HEK293T (cell line): ENCODE data around the gene COL6A3.
"Not testable (repeated sequence)": the region's sequence is repeated elsewhere in the genome, so short reads cannot be mapped to it uniquely, and the experiment has no call there.

ENCODE experiments used
- CTCF ChIA-PET: fragments of 350-600 bp; formaldehyde crosslinking; extraction: SDS; loops from one replicate; lab custom pipeline; 2021; ENCODE audit warnings: antibody characterized with exemption, inconsistent platforms; lab: Yijun Ruan, JAX
- POLR2A ChIA-PET: fragments of 350-600 bp; formaldehyde crosslinking; extraction: SDS; loops from one replicate; lab custom pipeline; 2020; ENCODE audit warnings: antibody characterized with exemption, inconsistent platforms; lab: Yijun Ruan, JAX
- DNase-seq: peaks from one replicate; pipeline ENCODE4 v3.0.0; 2012; ENCODE audit warnings: mixed read lengths; ENCODE audit errors: extremely low spot score
- ARNT ChIP-seq: fragments of 450-650 bp; IDR thresholded peaks from 2 replicates; pipeline ENCODE4 v1.6.1; 2017; ENCODE audit warnings: mild to moderate bottlenecking
- BHLHE40 ChIP-seq: fragments of 450-650 bp; IDR thresholded peaks from 2 replicates; pipeline ENCODE4 v1.6.1; 2016; ENCODE audit warnings: mild to moderate bottlenecking, moderate library complexity, borderline replicate concordance
- CTBP1 ChIP-seq: fragments of 450-650 bp; IDR thresholded peaks from 2 replicates; pipeline ENCODE4 v1.6.1; 2016; ENCODE audit warnings: borderline replicate concordance
- ELF4 ChIP-seq: fragments of 450-650 bp; IDR thresholded peaks from 2 replicates; pipeline ENCODE4 v1.6.1; 2017; ENCODE audit warnings: antibody characterized with exemption
- FOXA1 ChIP-seq: fragments of 450-650 bp; IDR thresholded peaks from 2 replicates; pipeline ENCODE4 v1.6.1; 2016; ENCODE audit warnings: mild to moderate bottlenecking
- FOXK2 ChIP-seq: fragments of 450-650 bp; IDR thresholded peaks from 2 replicates; pipeline ENCODE4 v1.6.1; 2016; ENCODE audit warnings: mild to moderate bottlenecking
- FOXM1 ChIP-seq: fragments of 450-650 bp; IDR thresholded peaks from 2 replicates; pipeline ENCODE4 v1.6.1; 2017; ENCODE audit warnings: mild to moderate bottlenecking, borderline replicate concordance
- HDGF ChIP-seq: fragments of 450-650 bp; IDR thresholded peaks from 2 replicates; pipeline ENCODE4 v1.6.1; 2017; ENCODE audit warnings: antibody characterized with exemption, borderline replicate concordance
- L3MBTL2 ChIP-seq: fragments of 450-650 bp; conservative IDR thresholded peaks from 2 replicates; pipeline ENCODE4 v1.6.1; 2016; ENCODE audit warnings: mild to moderate bottlenecking
- LEF1 ChIP-seq: fragments of 450-650 bp; IDR thresholded peaks from 2 replicates; pipeline ENCODE4 v1.6.1; 2017; ENCODE audit warnings: mild to moderate bottlenecking, borderline replicate concordance
- NFRKB ChIP-seq: fragments of 450-650 bp; IDR thresholded peaks from 2 replicates; pipeline ENCODE4 v1.6.1; 2016; ENCODE audit warnings: mild to moderate bottlenecking, moderate library complexity
- SP1 ChIP-seq: fragments of 450-650 bp; IDR thresholded peaks from 2 replicates; pipeline ENCODE4 v1.6.1; 2017
- SUZ12 ChIP-seq: fragments of 450-650 bp; IDR thresholded peaks from 2 replicates; pipeline ENCODE4 v1.6.1; 2016; ENCODE audit warnings: mild to moderate bottlenecking
- TARDBP ChIP-seq: fragments of 450-650 bp; IDR thresholded peaks from 2 replicates; pipeline ENCODE4 v1.6.1; 2016
- ZNF384 ChIP-seq: fragments of 450-650 bp; IDR thresholded peaks from 2 replicates; pipeline ENCODE4 v1.6.1; 2016
- TF ChIP-seq, protein P1 (sequence below): fragments of 450-650 bp; IDR thresholded peaks from 2 replicates; pipeline ENCODE4 v1.6.1; 2016

Gene COL6A3

DNA sequence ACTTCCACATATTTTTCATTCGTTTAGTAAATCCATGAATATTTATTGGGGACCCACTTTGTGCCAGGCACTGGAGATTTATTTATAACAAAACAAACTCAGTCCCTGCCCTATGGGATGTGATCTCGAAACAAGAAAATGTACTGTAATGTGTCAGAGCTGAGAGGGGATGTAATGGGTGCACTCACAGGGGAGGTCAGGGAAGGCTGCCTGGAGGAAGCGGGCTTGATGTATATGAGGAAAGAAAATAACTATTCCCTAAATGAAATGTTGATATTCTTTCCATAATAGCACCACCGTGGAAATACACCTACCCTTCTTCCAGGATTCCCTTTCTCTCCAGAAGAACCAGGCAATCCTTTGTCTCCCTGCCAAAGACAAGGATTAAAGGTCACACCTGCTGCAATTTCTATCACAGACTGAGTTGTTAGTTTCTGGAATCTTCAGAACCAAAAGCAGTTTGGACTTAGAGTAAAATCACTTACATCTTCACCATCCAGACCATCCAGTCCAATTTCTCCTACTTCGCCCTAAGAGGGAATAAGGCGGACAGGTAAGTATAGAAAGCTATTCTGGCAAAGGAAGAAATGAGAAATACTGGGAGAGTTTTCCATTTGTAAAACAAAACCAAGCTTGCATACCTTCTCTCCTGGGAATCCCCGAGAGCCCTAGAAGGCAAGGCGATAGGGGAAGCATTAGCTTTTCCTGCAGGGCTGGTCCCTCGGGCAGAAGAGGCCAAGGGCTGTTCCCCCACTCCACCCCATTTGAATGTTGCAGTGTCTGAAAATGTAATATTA, 55.0 kb downstream of the COL6A3 start:
- no peak for TF ChIP-seq FOXK2
- no peak for TF ChIP-seq SP1
- TF ChIP-seq L3MBTL2: no peak
- TF ChIP-seq ARNT: no peak
- TF ChIP-seq ELF4: no peak
- TF ChIP-seq CTBP1: no peak
- TF ChIP-seq FOXM1: no peak
- TF ChIP-seq HDGF: no peak
- TF ChIP-seq, protein P1, sequence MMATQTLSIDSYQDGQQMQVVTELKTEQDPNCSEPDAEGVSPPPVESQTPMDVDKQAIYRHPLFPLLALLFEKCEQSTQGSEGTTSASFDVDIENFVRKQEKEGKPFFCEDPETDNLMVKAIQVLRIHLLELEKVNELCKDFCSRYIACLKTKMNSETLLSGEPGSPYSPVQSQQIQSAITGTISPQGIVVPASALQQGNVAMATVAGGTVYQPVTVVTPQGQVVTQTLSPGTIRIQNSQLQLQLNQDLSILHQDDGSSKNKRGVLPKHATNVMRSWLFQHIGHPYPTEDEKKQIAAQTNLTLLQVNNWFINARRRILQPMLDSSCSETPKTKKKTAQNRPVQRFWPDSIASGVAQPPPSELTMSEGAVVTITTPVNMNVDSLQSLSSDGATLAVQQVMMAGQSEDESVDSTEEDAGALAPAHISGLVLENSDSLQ: no peak
- TF ChIP-seq FOXA1: no peak
- TF ChIP-seq ZNF384: no peak
- no peak for TF ChIP-seq SUZ12
- no peak for TF ChIP-seq BHLHE40
- no peak for TF ChIP-seq NFRKB
- no peak for TF ChIP-seq TARDBP
- no peak for TF ChIP-seq LEF1
- CTCF ChIA-PET: no interaction called here
- POLR2A ChIA-PET: no interaction called here
- DNase-seq: no peak

GRCh38 chr2:237355701-237356100, 58.3 kb downstream of the COL6A3 start:
- DNase-seq: no peak
- POLR2A ChIA-PET: no interaction called here
- CTCF ChIA-PET: no interaction called here
- TF ChIP-seq HDGF: no peak
- no peak for TF ChIP-seq NFRKB
- TF ChIP-seq FOXM1: no peak
- TF ChIP-seq SUZ12: no peak
- no peak for TF ChIP-seq L3MBTL2
- TF ChIP-seq, protein P1: no peak
- TF ChIP-seq TARDBP: no peak
- TF ChIP-seq FOXA1: no peak
- TF ChIP-seq FOXK2: no peak
- TF ChIP-seq ARNT: no peak
- no peak for TF ChIP-seq ELF4
- TF ChIP-seq SP1: no peak
- no peak for TF ChIP-seq BHLHE40
- no peak for TF ChIP-seq ZNF384
- no peak for TF ChIP-seq CTBP1
- TF ChIP-seq LEF1: no peak

DNA sequence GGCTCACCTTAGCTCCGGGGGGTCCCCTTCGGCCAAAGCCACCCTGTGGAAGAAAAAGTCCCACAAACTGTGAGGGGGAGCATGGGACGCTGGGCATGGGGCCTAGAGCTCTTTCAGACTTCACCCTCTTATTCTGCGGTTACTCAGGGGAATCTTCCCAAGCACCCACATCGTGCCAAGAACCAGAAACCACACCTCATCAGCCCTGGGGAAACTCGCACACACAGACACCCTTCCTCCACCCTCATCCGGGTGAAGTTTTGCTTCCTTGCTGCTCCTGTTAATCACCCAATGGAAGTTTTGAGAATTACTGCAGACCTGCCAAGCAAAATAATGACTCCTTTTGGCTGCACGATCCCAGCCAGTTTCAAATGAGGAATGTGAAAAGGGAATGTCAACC, 59.1 kb downstream of the COL6A3 start:
- ChIA-PET POLR2A (no interaction called here), CTCF (no interaction called here)
- TF ChIP-seq, protein P1: no peak
- no peak for TF ChIP-seq FOXM1
- TF ChIP-seq NFRKB: no peak
- TF ChIP-seq LEF1: no peak
- no peak for TF ChIP-seq ELF4
- no peak for TF ChIP-seq FOXK2
- TF ChIP-seq FOXA1: no peak
- no peak for TF ChIP-seq TARDBP
- no peak for TF ChIP-seq ARNT
- DNase-seq: no peak

DNA sequence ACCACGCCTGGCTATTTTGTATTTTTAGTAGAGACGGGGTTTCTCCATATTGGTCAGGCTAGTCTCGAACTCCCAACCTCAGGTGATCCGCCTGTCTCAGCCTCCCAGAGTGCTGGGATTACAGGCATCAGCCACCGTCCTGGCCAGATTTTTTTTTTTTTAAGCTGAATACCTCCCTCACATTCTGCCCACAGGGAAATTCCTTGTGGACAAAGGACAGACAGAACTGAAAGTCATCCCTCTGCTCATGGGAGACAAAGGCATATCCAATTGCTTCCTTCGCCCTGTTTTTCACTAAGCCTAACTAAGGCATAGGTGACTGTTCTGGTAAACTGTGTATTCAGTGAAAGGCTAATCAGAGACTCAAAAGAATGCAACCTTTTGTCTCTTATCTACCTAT, 59.8 kb downstream of the COL6A3 start:
- DNase-seq, CTCF ChIA-PET, POLR2A ChIA-PET: not testable (repeated sequence)

DNA sequence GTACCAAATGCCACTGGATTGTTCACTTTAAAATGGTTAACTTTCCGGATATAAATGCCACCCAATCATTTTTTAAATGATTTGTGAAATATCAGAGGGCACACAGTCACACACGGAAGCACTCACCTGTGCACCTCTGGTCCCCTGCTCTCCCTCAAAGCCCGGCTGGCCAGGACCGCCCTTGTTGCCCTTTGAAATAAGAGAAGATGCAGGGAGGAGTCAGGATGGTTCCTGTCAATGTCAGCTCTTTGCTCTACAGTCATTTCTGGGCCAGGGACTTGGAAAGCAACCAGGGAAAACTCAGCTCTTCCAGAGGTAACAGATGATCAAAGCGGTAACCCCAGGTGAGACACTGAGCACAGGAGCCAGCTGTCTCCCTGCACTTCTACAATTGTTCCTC, 60.7 kb downstream of the COL6A3 start:
- CTCF ChIA-PET: interaction anchor here (0.6 kb wide), 1 partner anchor 220 kb away, joined by 3 read pairs; no protein-coding TSS in a partner anchor

GRCh38 chr2:237352279-237352845, 61.6 kb downstream of the COL6A3 start:
- ChIA-PET POLR2A (no interaction called here), CTCF (interaction anchor here (0.6 kb wide), 1 partner anchor 219 kb away, joined by 3 read pairs; no protein-coding TSS in a partner anchor)
- no peak for DNase-seq
- TF ChIP-seq ELF4 (no peak), SP1 (no peak), NFRKB (no peak), BHLHE40 (no peak), SUZ12 (no peak), LEF1 (no peak), FOXK2 (no peak), HDGF (no peak), ZNF384 (no peak), TARDBP (no peak), FOXM1 (no peak)

More for the DNA sequence above, 60.7 kb downstream of the COL6A3 start:
- POLR2A ChIA-PET: no interaction called here
- TF ChIP-seq ARNT (no peak), TARDBP (no peak), CTBP1 (no peak), BHLHE40 (no peak), FOXM1 (no peak), ZNF384 (no peak), ELF4 (no peak), FOXK2 (no peak), HDGF (no peak), SP1 (no peak), FOXA1 (no peak)
- no peak for DNase-seq
